PFSK-1 (cell line): ENCODE data around the gene TOLLIP.

Source experiments
- FOXP2 ChIP-seq: optimal IDR thresholded peaks from 2 replicates; pipeline ENCODE3; 2011; ENCODE audit warnings: borderline replicate concordance, control low read depth, inconsistent platforms; ENCODE audit not compliant: insufficient read depth; ENCODE audit errors: extremely low read length, extremely low read depth
- POLR2AphosphoS5 ChIP-seq: IDR thresholded peaks from 2 replicates; pipeline ENCODE4 v1.6.1; 2012; ENCODE audit warnings: low read depth, mild to moderate bottlenecking, control low read depth, low read length, moderate library complexity
- SIN3A ChIP-seq: IDR thresholded peaks from 2 replicates; pipeline ENCODE4 v1.6.1; 2012; ENCODE audit warnings: mild to moderate bottlenecking, low read length, moderate library complexity, borderline replicate concordance; ENCODE audit not compliant: insufficient read depth
- TAF1 ChIP-seq: IDR thresholded peaks from 2 replicates; pipeline ENCODE4 v1.6.1; 2012; ENCODE audit warnings: low read length, control low read depth, borderline replicate concordance; ENCODE audit not compliant: insufficient read depth
- TF ChIP-seq, protein P1 (sequence below), 2 experiments: IDR thresholded peaks; 2 replicates each; pipeline versions ENCODE4 v1.6.1 to v1.8.0; 2011 to 2012; ENCODE audit warnings: low read depth in 2 of 2, low read length in 2 of 2, control low read depth in 1 of 2, inconsistent platforms in 1 of 2, mild to moderate bottlenecking in 1 of 2, moderate library complexity in 1 of 2; ENCODE audit not compliant: insufficient read depth in 1 of 2

The TOLLIP gene

GRCh38 chr11:1293619-1294015, 15.8 kb downstream of the TOLLIP start:
- TF ChIP-seq FOXP2 = no peak
- TF ChIP-seq TAF1 = no peak
- TF ChIP-seq, protein P1, sequence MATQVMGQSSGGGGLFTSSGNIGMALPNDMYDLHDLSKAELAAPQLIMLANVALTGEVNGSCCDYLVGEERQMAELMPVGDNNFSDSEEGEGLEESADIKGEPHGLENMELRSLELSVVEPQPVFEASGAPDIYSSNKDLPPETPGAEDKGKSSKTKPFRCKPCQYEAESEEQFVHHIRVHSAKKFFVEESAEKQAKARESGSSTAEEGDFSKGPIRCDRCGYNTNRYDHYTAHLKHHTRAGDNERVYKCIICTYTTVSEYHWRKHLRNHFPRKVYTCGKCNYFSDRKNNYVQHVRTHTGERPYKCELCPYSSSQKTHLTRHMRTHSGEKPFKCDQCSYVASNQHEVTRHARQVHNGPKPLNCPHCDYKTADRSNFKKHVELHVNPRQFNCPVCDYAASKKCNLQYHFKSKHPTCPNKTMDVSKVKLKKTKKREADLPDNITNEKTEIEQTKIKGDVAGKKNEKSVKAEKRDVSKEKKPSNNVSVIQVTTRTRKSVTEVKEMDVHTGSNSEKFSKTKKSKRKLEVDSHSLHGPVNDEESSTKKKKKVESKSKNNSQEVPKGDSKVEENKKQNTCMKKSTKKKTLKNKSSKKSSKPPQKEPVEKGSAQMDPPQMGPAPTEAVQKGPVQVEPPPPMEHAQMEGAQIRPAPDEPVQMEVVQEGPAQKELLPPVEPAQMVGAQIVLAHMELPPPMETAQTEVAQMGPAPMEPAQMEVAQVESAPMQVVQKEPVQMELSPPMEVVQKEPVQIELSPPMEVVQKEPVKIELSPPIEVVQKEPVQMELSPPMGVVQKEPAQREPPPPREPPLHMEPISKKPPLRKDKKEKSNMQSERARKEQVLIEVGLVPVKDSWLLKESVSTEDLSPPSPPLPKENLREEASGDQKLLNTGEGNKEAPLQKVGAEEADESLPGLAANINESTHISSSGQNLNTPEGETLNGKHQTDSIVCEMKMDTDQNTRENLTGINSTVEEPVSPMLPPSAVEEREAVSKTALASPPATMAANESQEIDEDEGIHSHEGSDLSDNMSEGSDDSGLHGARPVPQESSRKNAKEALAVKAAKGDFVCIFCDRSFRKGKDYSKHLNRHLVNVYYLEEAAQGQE (IDR thresholded peaks at IDR 0.05; ENCODE audit: insufficient read depth in 1 of 2, low read depth in 2 of 2, low read length in 2 of 2) = no peak
- TF ChIP-seq SIN3A = no peak
- no peak for TF ChIP-seq POLR2AphosphoS5

DNA sequence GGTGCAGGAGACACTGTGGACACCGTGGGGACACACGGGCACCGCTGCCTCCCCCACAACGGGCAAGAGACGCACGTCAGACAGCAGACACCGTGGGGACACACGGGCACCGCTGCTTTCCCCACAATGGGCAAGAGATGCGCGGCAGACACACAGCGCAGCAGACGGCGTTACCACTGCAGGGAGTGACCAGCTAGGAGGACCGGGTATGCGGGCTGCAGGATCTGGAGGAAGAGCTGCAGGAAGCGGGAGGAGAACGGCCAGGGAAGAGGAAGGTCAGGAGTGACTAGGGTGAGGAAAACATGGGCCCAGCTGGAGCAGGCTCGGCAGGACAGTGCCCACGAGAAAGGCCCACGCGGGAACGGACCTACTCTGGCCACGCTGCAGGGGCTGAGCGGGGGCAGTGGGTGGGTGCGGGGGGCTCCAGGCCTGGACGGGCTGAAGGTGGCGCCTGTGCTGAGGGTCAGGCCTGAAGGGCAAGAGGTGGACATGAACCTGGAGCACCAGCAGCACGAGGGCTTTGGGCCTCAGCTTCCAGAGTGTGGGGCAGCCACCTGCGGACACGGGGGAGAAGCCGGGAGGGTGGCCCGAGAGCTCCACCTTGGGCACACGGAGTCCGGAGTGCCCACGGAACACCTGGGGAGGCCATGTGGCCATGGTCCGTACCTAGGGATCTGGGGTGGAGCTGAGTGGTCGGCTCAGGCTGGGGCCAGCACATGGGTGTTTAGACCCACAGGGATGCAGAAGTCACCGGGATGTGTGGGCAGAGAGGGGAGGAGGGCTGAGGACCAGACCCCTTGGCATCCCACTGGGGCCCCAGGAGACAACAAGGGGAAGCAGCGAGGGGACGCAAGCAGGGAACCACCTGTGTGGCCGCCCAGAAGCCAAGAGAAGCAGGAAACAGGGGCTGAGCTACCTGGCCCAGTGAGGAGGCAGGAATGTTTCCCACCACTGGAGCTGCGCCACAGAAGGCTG, 16.5 kb downstream of the TOLLIP start:
- TF ChIP-seq FOXP2 = no peak
- TF ChIP-seq, protein P1 (IDR thresholded peaks at IDR 0.05; ENCODE audit: insufficient read depth in 1 of 2, low read depth in 2 of 2, low read length in 2 of 2) = no peak
- no peak for TF ChIP-seq SIN3A
- no peak for TF ChIP-seq TAF1
- no peak for TF ChIP-seq POLR2AphosphoS5

DNA sequence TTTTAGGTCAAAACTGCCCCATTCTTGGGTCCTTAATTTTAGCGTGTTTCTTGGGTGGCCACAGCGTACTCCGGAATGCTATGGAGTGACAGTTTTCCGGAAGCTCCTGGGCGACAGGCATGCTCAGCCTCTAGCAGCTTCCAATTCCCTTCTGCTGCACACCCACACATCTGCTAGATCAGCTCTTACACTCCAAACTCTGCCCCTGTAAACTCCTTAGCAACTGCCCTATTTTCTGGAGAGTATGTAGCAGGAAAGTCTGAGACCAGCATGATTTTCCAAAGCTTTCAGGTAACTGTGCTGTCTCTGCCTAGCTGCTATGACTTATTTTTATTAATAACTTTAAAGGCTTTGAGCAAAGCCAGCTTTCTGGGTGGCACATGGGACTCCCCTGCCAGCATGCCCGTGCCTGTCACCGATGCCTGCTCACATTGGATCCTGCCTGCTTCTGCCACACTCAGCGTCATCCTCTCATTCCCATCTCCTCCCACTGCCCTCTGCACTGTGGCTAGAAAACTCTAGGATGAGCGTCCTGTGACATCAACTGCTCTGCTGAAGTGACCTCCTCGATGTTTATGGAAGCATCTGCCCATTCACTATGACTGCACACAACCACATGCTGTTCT, 17.3 kb downstream of the TOLLIP start:
- TF ChIP-seq, protein P1 (IDR thresholded peaks at IDR 0.05; ENCODE audit: insufficient read depth in 1 of 2, low read depth in 2 of 2, low read length in 2 of 2) = no peak
- TF ChIP-seq POLR2AphosphoS5 (no peak), TAF1 (no peak), FOXP2 (no peak), SIN3A (no peak)

- TF ChIP-seq FOXP2 (no peak), POLR2AphosphoS5 (no peak), SIN3A (no peak), TAF1 (no peak)
- TF ChIP-seq, protein P1 (IDR thresholded peaks at IDR 0.05; ENCODE audit: insufficient read depth in 1 of 2, low read depth in 2 of 2, low read length in 2 of 2) = no peak
Measured at GRCh38 chr11:1291295-1292017, 18.0 kb downstream of the TOLLIP start.
